ENCODE results near the gene ABCB10.

Gene ABCB10

GRCh38 chr1:229570305-229570704, 11.8 kb upstream of the ABCB10 start:
- peaks cover 5% of the 10 kb centered on the region for H3K4me1 ChIP-seq (ENCODE audit: low read depth, poor library complexity, severe bottlenecking)
- no peaks in the 10 kb centered on the region for H3K27me3 ChIP-seq (ENCODE audit: insufficient read depth, low read depth)
- H3K9ac ChIP-seq: no peak overlapping the region
- H3K4me2 ChIP-seq: no peak overlapping the region
- H3K79me2 ChIP-seq (ENCODE audit: insufficient read depth, low read depth): no peaks in the 10 kb centered on the region
- H3K36me3 ChIP-seq (ENCODE audit: insufficient read depth): no peaks in the 10 kb centered on the region
- H2AFZ ChIP-seq (ENCODE audit: low read depth): no peak overlapping the region
- no peak overlapping the region for H3K27ac ChIP-seq
- no peaks in the 10 kb centered on the region for H4K20me1 ChIP-seq (ENCODE audit: insufficient read depth)
- no peak overlapping the region for H3K4me3 ChIP-seq (IDR thresholded peaks at IDR 0.05; ENCODE audit: insufficient read depth, low read depth, low read length)
- TF ChIP-seq CTCF (conservative IDR thresholded peaks at IDR 0.05; ENCODE audit: low read depth, low read length): no peak

GRCh38 chr1:229567109-229567868, 8.8 kb upstream of the ABCB10 start:
- Histone ChIP-seq H4K20me1 (ENCODE audit: insufficient read depth) (no peaks in the 10 kb centered on the region), H3K27ac (no peak overlapping the region), H3K4me2 (no peak overlapping the region), H3K36me3 (ENCODE audit: insufficient read depth) (no peaks in the 10 kb centered on the region), H2AFZ (ENCODE audit: low read depth) (no peak overlapping the region), H3K4me3 (IDR thresholded peaks at IDR 0.05; ENCODE audit: insufficient read depth, low read depth, low read length) (no peak overlapping the region), H3K9ac (no peak overlapping the region), H3K79me2 (ENCODE audit: insufficient read depth, low read depth) (no peaks in the 10 kb centered on the region), H3K4me1 (ENCODE audit: low read depth, poor library complexity, severe bottlenecking) (peaks cover 3% of the 10 kb centered on the region), H3K27me3 (ENCODE audit: insufficient read depth, low read depth) (no peaks in the 10 kb centered on the region)
- TF ChIP-seq CTCF (conservative IDR thresholded peaks at IDR 0.05; ENCODE audit: low read depth, low read length): no peak

- no peak overlapping the region for H3K4me3 ChIP-seq (IDR thresholded peaks at IDR 0.05; ENCODE audit: insufficient read depth, low read depth, low read length)
- no peaks in the 10 kb centered on the region for H3K79me2 ChIP-seq (ENCODE audit: insufficient read depth, low read depth)
- H3K4me1 ChIP-seq (ENCODE audit: low read depth, poor library complexity, severe bottlenecking): no peaks in the 10 kb centered on the region
- TF ChIP-seq CTCF (conservative IDR thresholded peaks at IDR 0.05; ENCODE audit: low read depth, low read length): no peak
- no peak overlapping the region for H3K27ac ChIP-seq
- no peak overlapping the region for H3K9ac ChIP-seq
- no peak overlapping the region for H2AFZ ChIP-seq (ENCODE audit: low read depth)
- no peaks in the 10 kb centered on the region for H3K36me3 ChIP-seq (ENCODE audit: insufficient read depth)
- H4K20me1 ChIP-seq (ENCODE audit: insufficient read depth): no peaks in the 10 kb centered on the region
- H3K4me2 ChIP-seq: no peak overlapping the region
- H3K27me3 ChIP-seq (ENCODE audit: insufficient read depth, low read depth): no peaks in the 10 kb centered on the region
Measured at GRCh38 chr1:229563701-229564100, 5.2 kb upstream of the ABCB10 start.

GRCh38 chr1:229563241-229563640, 4.7 kb upstream of the ABCB10 start:
- no peak overlapping the region for H2AFZ ChIP-seq (ENCODE audit: low read depth)
- H3K4me2 ChIP-seq: no peak overlapping the region
- H4K20me1 ChIP-seq (ENCODE audit: insufficient read depth): no peaks in the 10 kb centered on the region
- no peaks in the 10 kb centered on the region for H3K4me1 ChIP-seq (ENCODE audit: low read depth, poor library complexity, severe bottlenecking)
- no peak for TF ChIP-seq CTCF (conservative IDR thresholded peaks at IDR 0.05; ENCODE audit: low read depth, low read length)
- no peak overlapping the region for H3K9ac ChIP-seq
- H3K4me3 ChIP-seq (IDR thresholded peaks at IDR 0.05; ENCODE audit: insufficient read depth, low read depth, low read length): no peak overlapping the region
- H3K27me3 ChIP-seq (ENCODE audit: insufficient read depth, low read depth): no peaks in the 10 kb centered on the region
- H3K27ac ChIP-seq: no peak overlapping the region
- H3K36me3 ChIP-seq (ENCODE audit: insufficient read depth): no peaks in the 10 kb centered on the region
- H3K79me2 ChIP-seq (ENCODE audit: insufficient read depth, low read depth): no peaks in the 10 kb centered on the region
